ENCODE results near the gene MRPS35.

GRCh38 chr12:27689558-27690180 is 21.0 kb upstream of the MRPS35 start:
- TF ChIP-seq, protein P1, sequence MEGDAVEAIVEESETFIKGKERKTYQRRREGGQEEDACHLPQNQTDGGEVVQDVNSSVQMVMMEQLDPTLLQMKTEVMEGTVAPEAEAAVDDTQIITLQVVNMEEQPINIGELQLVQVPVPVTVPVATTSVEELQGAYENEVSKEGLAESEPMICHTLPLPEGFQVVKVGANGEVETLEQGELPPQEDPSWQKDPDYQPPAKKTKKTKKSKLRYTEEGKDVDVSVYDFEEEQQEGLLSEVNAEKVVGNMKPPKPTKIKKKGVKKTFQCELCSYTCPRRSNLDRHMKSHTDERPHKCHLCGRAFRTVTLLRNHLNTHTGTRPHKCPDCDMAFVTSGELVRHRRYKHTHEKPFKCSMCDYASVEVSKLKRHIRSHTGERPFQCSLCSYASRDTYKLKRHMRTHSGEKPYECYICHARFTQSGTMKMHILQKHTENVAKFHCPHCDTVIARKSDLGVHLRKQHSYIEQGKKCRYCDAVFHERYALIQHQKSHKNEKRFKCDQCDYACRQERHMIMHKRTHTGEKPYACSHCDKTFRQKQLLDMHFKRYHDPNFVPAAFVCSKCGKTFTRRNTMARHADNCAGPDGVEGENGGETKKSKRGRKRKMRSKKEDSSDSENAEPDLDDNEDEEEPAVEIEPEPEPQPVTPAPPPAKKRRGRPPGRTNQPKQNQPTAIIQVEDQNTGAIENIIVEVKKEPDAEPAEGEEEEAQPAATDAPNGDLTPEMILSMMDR (conservative IDR thresholded peaks at IDR 0.05): no peak
- TF ChIP-seq EZH2 (IDR thresholded peaks at IDR 0.05; ENCODE audit: low read depth): no peak
